Adrenal gland (tissue), 12 donors: ENCODE data around the gene GDF9. TPM values are rescaled to one million over a fixed set of nuclear protein-coding genes. Genes with fewer than 3 reads are reported as not detected.
"Not testable (repeated sequence)": the region's sequence is repeated elsewhere in the genome, so short reads cannot be mapped to it uniquely, and the experiment has no call there.

Experiments
- DNase-seq, 7 donors: peaks; one replicate each; pipeline ENCODE4 v3.0.0-alpha.2; 2019 to 2020
- H3K27ac ChIP-seq, 5 donors: fragments of 200-600 bp; sonication (generic) in 4 of 5; 1 replicate in 3 of 5; 2 replicates in 2 of 5; pipeline versions ENCODE4 v1.5.1 to v1.8.0; 2016 to 2020; ENCODE audit warnings: mild to moderate bottlenecking in 1 of 5
- H3K27me3 ChIP-seq: fragments of 200-600 bp; 2 replicates; pipeline ENCODE4 v1.8.0; 2021
- H3K36me3 ChIP-seq, 2 donors: fragments of 200-600 bp; replicated peaks in 1 of 2; 1 replicate in 1 of 2; 2 replicates in 1 of 2; pipeline versions ENCODE4 v1.5.1 to v1.8.0; 2018 to 2022
- H3K4me1 ChIP-seq, 2 donors: fragments of 200-600 bp; replicated peaks in 1 of 2; 1 replicate in 1 of 2; 2 replicates in 1 of 2; pipeline versions ENCODE4 v1.5.1 to v1.8.0; 2018 to 2021
- H3K4me3 ChIP-seq, 4 donors: fragments of 200-600 bp; sonication (generic) in 3 of 4; one replicate each; pipeline ENCODE4 v1.5.1; 2016 to 2018
- H3K9me3 ChIP-seq, 3 donors: fragments of 200-600 bp; sonication (generic) in 1 of 3; replicated peaks in 1 of 3; 1 replicate in 2 of 3; 2 replicates in 1 of 3; pipeline versions ENCODE4 v1.5.1 to v1.8.0; 2016 to 2021
- CTCF ChIP-seq, 6 experiments: fragments of 450-650 bp in 4 of 6; fragments of 200-600 bp in 2 of 6; sonication (generic) in 1 of 6; IDR thresholded peaks; 1 replicate in 5 of 6; 2 replicates in 1 of 6; pipeline versions ENCODE4 v1.5.1 to v1.8.0; 2016 to 2021; ENCODE audit warnings: antibody characterized with exemption in 6 of 6, mild to moderate bottlenecking in 2 of 6, moderate library complexity in 1 of 6
- POLR2A ChIP-seq, 2 donors: fragments of 450-650 bp; IDR thresholded peaks; one replicate each; pipeline ENCODE4 v1.6.1; 2017; ENCODE audit warnings: antibody characterized with exemption in 2 of 2, mild to moderate bottlenecking in 2 of 2, moderate library complexity in 1 of 2
- WGBS, 4 donors: extraction: QIAGEN DNeasy Blood & Tissue Kit in 2 of 4; methylation state at CpG; one replicate each; pipeline versions ENCODE4 v1.1.5 to v1.1.7; 2013 to 2017; 5-methylcytosine and 5-hydroxymethylcytosine counted together
- intact Hi-C, 2 donors: fragments of 100-400 bp; cut with DNase I; formaldehyde crosslinking; loops; one replicate each; pipeline versions ENCODE4 v1.14.1 to v1.15.0; 2022 to 2023
- polyA plus RNA-seq, 3 donors: library from polyadenylated mRNA; stranded (reverse); fragments of 200-250 nt in 2 of 3; fragments of 350-450 nt in 1 of 3; fragmentation: Illumina TruSeq in 1 of 3; extraction: RNeasy Lipid Tissue Mini Kit (QIAGEN cat#74804) in 1 of 3; gene quantifications; one replicate each; pipeline ENCODE4 v1.2.3, GENCODE V29; 2013 to 2014
- total RNA-seq, 9 donors: library from RNA; depleted of rRNA in 4 of 9; stranded (reverse); fragments of >200 nt in 4 of 9; fragments of 120-200 nt in 1 of 9; fragmentation: NEBNext Ultra II Directional in 1 of 9; extraction: Animal tissue kit (Norgen Biotek cat#: 25700) in 1 of 9; gene quantifications; one replicate each; pipeline versions ENCODE4 v1.1.0 to v1.2.4, GENCODE V29; 2013 to 2023
- donor health status: healthy with polysubstance abuse.
- donor health status: Bipolar disorder and iron deficiency.
- donor health status: DM: yes; HTN: yes; CAD: no.
- donor health status: DM: no; HTN: no; CAD: no.
- donor health status: DM: no; HTN: no; CAD: no.
- donor health status: DM: yes; HTN: yes; CAD: no.

Gene GDF9
- total and polyA plus RNA-seq, 12 donors = 0.41 to 1.4 (median 0.83) TPM

GRCh38 chr5:132860742-132861141, 5.5 kb downstream of the GDF9 start:
- no peak overlapping the region for H3K27ac ChIP-seq
- DNase-seq = no peak
- intact Hi-C loops = no loop called here
- H3K9me3 ChIP-seq = no peaks in the 10 kb centered on the region
- peaks cover 1 to 5% of the 10 kb centered on the region in 2 donors for H3K4me1 ChIP-seq
- no peak overlapping the region for H3K4me3 ChIP-seq
- TF ChIP-seq CTCF (IDR thresholded peaks at IDR 0.05) = no peak
- no peak for TF ChIP-seq POLR2A (IDR thresholded peaks at IDR 0.05)
- H3K27me3 ChIP-seq = no peaks in the 10 kb centered on the region
- WGBS, 4 donors = 58 to 70% (median 61%) methylated on average over 5 of the region's 5 CpGs
- no peaks in the 10 kb centered on the region for H3K36me3 ChIP-seq

DNA sequence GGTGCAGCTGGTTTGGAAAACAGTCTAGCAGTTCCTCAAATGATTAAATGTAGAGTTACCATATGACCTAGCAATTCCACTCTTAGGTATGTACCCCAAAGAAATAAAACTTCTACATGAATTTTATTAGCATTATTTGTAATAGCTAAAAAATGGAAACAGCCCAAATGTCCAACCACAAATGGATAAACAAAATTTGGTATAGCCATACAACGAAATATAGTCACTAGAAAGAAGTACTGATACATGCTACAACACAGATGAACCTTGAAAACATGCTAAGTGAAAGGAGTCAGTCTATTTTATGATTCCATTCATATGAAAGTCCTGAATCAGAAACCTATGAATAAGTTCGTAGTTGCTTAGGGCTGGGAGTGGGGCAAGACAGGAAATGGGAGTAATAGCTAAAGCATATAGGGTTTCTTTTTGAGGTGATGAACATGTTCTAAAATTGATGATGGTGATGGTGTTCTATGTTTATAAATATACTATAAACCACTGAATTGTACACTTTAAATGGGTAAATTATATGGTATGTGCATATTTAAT, 6.3 kb downstream of the GDF9 start:
- WGBS, 4 donors = 79 to 88% (median 86%) methylated on average over 2 of the region's 2 CpGs
- no peaks in the 10 kb centered on the region for H3K4me1 ChIP-seq
- DNase-seq = no peak
- H3K36me3 ChIP-seq = no peaks in the 10 kb centered on the region
- no peak for TF ChIP-seq CTCF (IDR thresholded peaks at IDR 0.05)
- no peak for TF ChIP-seq POLR2A (IDR thresholded peaks at IDR 0.05)
- H3K4me3 ChIP-seq = no peak overlapping the region
- H3K27me3 ChIP-seq = no peaks in the 10 kb centered on the region
- intact Hi-C loops = no loop called here
- no peaks in the 10 kb centered on the region for H3K9me3 ChIP-seq
- H3K27ac ChIP-seq = no peak overlapping the region

GRCh38 chr5:132856011-132856410, 10.3 kb downstream of the GDF9 start:
- no peak for DNase-seq
- H3K4me1 ChIP-seq = no peaks in the 10 kb centered on the region
- no peak for TF ChIP-seq POLR2A (IDR thresholded peaks at IDR 0.05)
- no peak for TF ChIP-seq CTCF (IDR thresholded peaks at IDR 0.05)

DNA sequence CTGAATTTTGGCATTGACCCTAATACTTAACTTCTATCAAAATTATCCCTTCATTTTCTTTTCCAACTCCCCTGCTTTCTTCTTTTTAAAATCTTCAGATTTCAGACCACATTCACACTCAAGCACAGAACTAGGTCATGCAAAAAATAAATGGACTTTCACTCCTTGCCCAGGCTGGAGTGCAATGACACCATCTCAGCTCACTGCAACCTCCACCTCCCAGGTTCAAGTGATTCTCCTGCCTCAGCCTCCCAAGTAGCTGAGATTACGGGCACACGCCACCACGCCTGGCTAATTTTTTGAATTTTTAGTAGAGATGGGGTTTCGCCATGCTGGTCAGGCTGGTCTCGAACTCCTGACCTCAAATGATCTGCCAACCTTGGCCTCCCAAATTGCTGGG, 11.3 kb downstream of the GDF9 start:
- WGBS, 4 donors = 92 to 100% (median 97%) methylated on average over 5 of the region's 5 CpGs
- H3K27ac ChIP-seq, H3K4me1 ChIP-seq, H3K4me3 ChIP-seq, H3K36me3 ChIP-seq, DNase-seq, H3K9me3 ChIP-seq, intact Hi-C loops, H3K27me3 ChIP-seq: not testable (repeated sequence)

More at GRCh38 chr5:132856011-132856410, 10.3 kb downstream of the GDF9 start:
- Histone ChIP-seq H3K27ac (no peak overlapping the region), H3K4me3 (no peak overlapping the region), H3K9me3 (no peaks in the 10 kb centered on the region), H3K27me3 (no peaks in the 10 kb centered on the region), H3K36me3 (no peaks in the 10 kb centered on the region)
- intact Hi-C loops = no loop called here
- WGBS, 4 donors = 75 to 96% (median 82%) methylated on average over 2 to 3 of the region's 3 CpGs

DNA sequence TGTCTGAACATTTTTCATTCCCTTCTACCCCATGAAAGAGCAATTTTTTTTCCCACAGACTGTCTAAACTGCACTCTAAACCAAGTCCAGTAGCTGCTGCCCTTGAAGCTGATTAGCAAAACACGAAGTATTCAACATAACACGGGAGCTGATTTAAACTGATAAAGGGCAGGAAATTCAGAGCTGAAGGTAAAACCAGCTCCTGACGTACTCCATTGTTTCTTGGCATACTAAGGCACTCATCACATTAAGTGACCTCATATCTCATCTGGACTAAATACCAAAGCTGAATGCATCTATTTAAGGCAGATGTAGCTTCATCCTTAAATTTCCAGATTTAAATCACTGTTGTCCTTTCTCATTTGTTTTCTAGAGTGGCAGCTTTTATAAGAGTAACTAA, 12.0 kb downstream of the GDF9 start:
- 10 to 27% (median 21%) methylated on average over 3 of the region's 3 CpGs for WGBS, 4 donors
- no peak for TF ChIP-seq POLR2A (IDR thresholded peaks at IDR 0.05)
- TF ChIP-seq CTCF (IDR thresholded peaks at IDR 0.05) = no peak
- Histone ChIP-seq H3K4me3 (no peak overlapping the region), H3K4me1 (no peaks in the 10 kb centered on the region), H3K36me3 (no peaks in the 10 kb centered on the region), H3K27ac (no peak overlapping the region), H3K27me3 (no peaks in the 10 kb centered on the region), H3K9me3 (no peaks in the 10 kb centered on the region)
- DNase-seq = no peak
- intact Hi-C loops = no loop called here
